Trophoblast cell (in vitro differentiated cells and primary cell): ENCODE data around the gene SNX25.

Experiments
- DNase-seq, 2 donors: peaks; one replicate each; pipeline ENCODE4 v3.0.0-alpha.2; 2016
- H2AFZ ChIP-seq: 2 replicates; pipeline ENCODE4 v1.6.1; 2013; ENCODE audit warnings: low read length, moderate library complexity, mild to moderate bottlenecking; ENCODE audit not compliant: insufficient read depth, poor library complexity
- H2AK5ac ChIP-seq: 2 replicates; pipeline ENCODE4 v1.6.1; 2013; ENCODE audit warnings: mild to moderate bottlenecking, low read length
- H2BK120ac ChIP-seq: 2 replicates; pipeline ENCODE4 v1.6.1; 2013; ENCODE audit warnings: low read length, mild to moderate bottlenecking, moderate library complexity; ENCODE audit not compliant: insufficient read depth, poor library complexity
- H2BK12ac ChIP-seq: 2 replicates; pipeline ENCODE4 v1.6.1; 2013; ENCODE audit warnings: mild to moderate bottlenecking, low read length, moderate library complexity
- H2BK5ac ChIP-seq: 2 replicates; pipeline ENCODE4 v1.6.1; 2013; ENCODE audit warnings: low read length, low read depth, moderate library complexity, mild to moderate bottlenecking; ENCODE audit not compliant: poor library complexity
- H3K14ac ChIP-seq: 2 replicates; pipeline ENCODE4 v1.6.1; 2013; ENCODE audit warnings: mild to moderate bottlenecking, low read length
- H3K18ac ChIP-seq: 2 replicates; pipeline ENCODE4 v1.6.1; 2013; ENCODE audit warnings: mild to moderate bottlenecking, low read length
- H3K23ac ChIP-seq: 2 replicates; pipeline ENCODE4 v1.6.1; 2013; ENCODE audit warnings: low read length
- H3K27ac ChIP-seq: 2 replicates; pipeline ENCODE4 v1.5.1; 2013; ENCODE audit warnings: low read depth, mild to moderate bottlenecking, inconsistent platforms, low read length, moderate library complexity
- H3K27me3 ChIP-seq: 2 replicates; pipeline ENCODE4 v1.6.1; 2013; ENCODE audit warnings: inconsistent platforms, mild to moderate bottlenecking, low read length, moderate library complexity; ENCODE audit not compliant: insufficient read depth
- H3K36me3 ChIP-seq, 2 experiments: 1 replicate in 1 of 2; 2 replicates in 1 of 2; pipeline ENCODE4 v1.6.1; 2013; ENCODE audit warnings: low read length in 2 of 2, mild to moderate bottlenecking in 2 of 2, moderate library complexity in 1 of 2; ENCODE audit not compliant: insufficient read depth in 2 of 2, control insufficient read depth in 1 of 2
- H3K4ac ChIP-seq: 2 replicates; pipeline ENCODE4 v1.6.1; 2013; ENCODE audit warnings: low read depth, mild to moderate bottlenecking, low read length, moderate library complexity
- H3K4me1 ChIP-seq, 2 experiments: 1 replicate in 1 of 2; 2 replicates in 1 of 2; pipeline ENCODE4 v1.6.1; 2013; ENCODE audit warnings: low read length in 2 of 2, mild to moderate bottlenecking in 2 of 2, moderate library complexity in 1 of 2; ENCODE audit not compliant: insufficient read depth in 2 of 2, control insufficient read depth in 1 of 2
- H3K4me2 ChIP-seq: 2 replicates; pipeline ENCODE4 v1.6.1; 2013; ENCODE audit warnings: inconsistent platforms, mild to moderate bottlenecking, low read length, moderate library complexity
- H3K4me3 ChIP-seq: 2 replicates; pipeline ENCODE4 v1.5.1; 2013; ENCODE audit warnings: mild to moderate bottlenecking, low read depth, low read length, inconsistent platforms
- H3K79me1 ChIP-seq: one replicate; pipeline ENCODE4 v1.6.1; 2013; ENCODE audit warnings: low read length
- H3K79me2 ChIP-seq: 2 replicates; pipeline ENCODE4 v1.6.1; 2013; ENCODE audit warnings: low read length, mild to moderate bottlenecking; ENCODE audit not compliant: control insufficient read depth, insufficient read depth, poor library complexity
- H3K9ac ChIP-seq: 2 replicates; pipeline ENCODE4 v1.6.1; 2013; ENCODE audit warnings: mild to moderate bottlenecking, low read length
- H3K9me3 ChIP-seq: 2 replicates; pipeline ENCODE4 v1.6.1; 2013; ENCODE audit warnings: low read depth, mild to moderate bottlenecking, control low read depth, inconsistent platforms, low read length; ENCODE audit not compliant: insufficient read depth
- H4K12ac ChIP-seq: 2 replicates; pipeline ENCODE4 v1.6.1; 2013; ENCODE audit warnings: low read depth, mild to moderate bottlenecking, low read length, moderate library complexity
- H4K8ac ChIP-seq: 2 replicates; pipeline ENCODE4 v1.6.1; 2013; ENCODE audit warnings: low read depth, mild to moderate bottlenecking, low read length, moderate library complexity
- H4K91ac ChIP-seq: one replicate; pipeline ENCODE4 v1.6.1; 2013; ENCODE audit warnings: low read depth, mild to moderate bottlenecking, low read length, moderate library complexity
- WGBS: extraction: QIAGEN DNeasy Blood & Tissue Kit; methylation state at CpG from one replicate; pipeline ENCODE4 v1.1.7; 2013; ENCODE audit warnings: missing lambda C conversion rate; ENCODE audit not compliant: insufficient read length, insufficient coverage; ENCODE audit errors: extremely low coverage; 5-methylcytosine and 5-hydroxymethylcytosine counted together

SNX25 gene

GRCh38 chr4:185244763-185245162 lies 35.4 kb downstream of the SNX25 start:
- Histone ChIP-seq H3K4me3 (no peak overlapping the region), H4K91ac (no peak overlapping the region), H3K4me2 (no peak overlapping the region), H2BK12ac (no peak overlapping the region), H3K14ac (no peak overlapping the region), H2AFZ (no peak overlapping the region), H3K23ac (no peak overlapping the region), H3K4me1 (peaks cover 2 to 5% of the 10 kb centered on the region in 2 experiments), H4K8ac (no peak overlapping the region), H3K36me3 (peaks cover 0 to 2% of the 10 kb centered on the region in 2 experiments), H3K9ac (no peak overlapping the region), H3K79me1 (no peaks in the 10 kb centered on the region), H2AK5ac (no peak overlapping the region), H3K9me3 (no peaks in the 10 kb centered on the region), H3K4ac (no peak overlapping the region), H3K27ac (no peak overlapping the region), H2BK5ac (no peak overlapping the region), H3K27me3 (no peaks in the 10 kb centered on the region), H4K12ac (no peak overlapping the region), H3K79me2 (peaks cover 2% of the 10 kb centered on the region), H3K18ac (no peak overlapping the region), H2BK120ac (no peak overlapping the region)
- WGBS: no CpG with 5 or more reads among the region's 4 CpGs
- DNase-seq: peak; percentile 97 to 98

DNA sequence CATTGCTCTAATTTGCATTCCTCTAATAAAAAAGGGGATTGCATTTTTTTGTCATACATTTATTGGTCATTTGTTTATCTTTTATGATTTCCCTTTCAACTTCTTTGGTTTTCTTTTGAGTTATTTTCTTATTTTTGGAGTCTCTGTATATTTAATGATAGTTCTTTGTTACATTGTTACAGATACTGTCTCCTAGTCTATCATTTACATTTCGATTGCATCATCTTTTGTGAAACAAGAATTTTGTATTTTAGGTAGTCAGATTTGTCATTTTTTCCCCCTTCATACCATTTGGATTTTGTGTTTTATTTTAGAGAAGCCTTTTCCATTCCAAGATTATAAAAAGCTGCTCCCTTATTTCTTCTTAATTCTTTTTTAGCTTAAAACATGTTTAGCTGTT lies 37.1 kb downstream of the SNX25 start:
- Histone ChIP-seq H2AK5ac (no peak overlapping the region), H3K79me2 (peaks cover 2% of the 10 kb centered on the region), H4K91ac (no peak overlapping the region), H2AFZ (no peak overlapping the region), H2BK5ac (no peak overlapping the region), H3K9me3 (no peaks in the 10 kb centered on the region), H3K4me3 (no peak overlapping the region), H3K9ac (no peak overlapping the region), H3K27me3 (no peaks in the 10 kb centered on the region), H3K23ac (no peak overlapping the region), H3K27ac (no peak overlapping the region), H3K4me2 (no peak overlapping the region), H2BK120ac (no peak overlapping the region), H3K14ac (no peak overlapping the region), H4K12ac (no peak overlapping the region), H3K4ac (no peak overlapping the region), H2BK12ac (no peak overlapping the region), H4K8ac (no peak overlapping the region), H3K36me3 (peaks cover 0 to 2% of the 10 kb centered on the region in 2 experiments), H3K4me1 (peaks cover 2 to 5% of the 10 kb centered on the region in 2 experiments), H3K79me1 (no peaks in the 10 kb centered on the region), H3K18ac (no peak overlapping the region)
- no CpG with 5 or more reads among the region's 1 CpG for WGBS
- DNase-seq: peak in 1 of 2 donors; percentile 34

- Histone ChIP-seq H3K4me1 (peaks cover 2 to 5% of the 10 kb centered on the region in 2 experiments), H4K12ac (no peak overlapping the region)
- DNase-seq: no peak
Observed at GRCh38 chr4:185247151-185247550, 37.8 kb downstream of the SNX25 start.

DNA sequence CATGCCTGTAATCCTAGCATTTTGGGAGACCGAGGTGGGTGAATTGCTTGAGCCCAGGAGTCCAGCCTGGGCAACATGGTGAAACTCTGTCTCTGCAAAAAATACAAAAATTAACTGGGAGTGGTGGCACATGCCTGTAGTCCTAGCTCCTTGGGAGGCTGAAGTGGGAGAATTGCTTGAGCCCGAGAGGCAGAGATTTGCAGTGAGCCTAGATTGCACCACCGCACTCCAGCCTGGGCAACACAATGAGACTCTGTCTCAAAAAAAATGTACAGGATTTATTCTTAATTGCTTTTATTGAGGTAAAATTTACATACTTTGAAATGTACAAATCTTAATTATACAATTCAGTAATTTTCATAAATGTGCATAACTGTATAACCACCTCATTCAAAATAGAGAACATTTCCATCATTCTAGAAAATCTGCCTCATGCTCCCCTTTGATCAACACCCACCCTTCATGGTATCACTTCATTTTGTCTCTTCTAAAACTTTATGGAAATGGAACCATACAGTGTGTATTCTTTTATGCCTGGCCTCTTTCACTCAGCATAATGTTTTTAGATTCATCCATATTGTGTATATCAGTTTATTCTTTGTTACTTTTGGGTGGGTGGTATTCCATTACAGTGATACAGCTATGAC lies 39.1 kb downstream of the SNX25 start:
- Histone ChIP-seq H3K23ac (no peak overlapping the region), H3K79me2 (peaks cover 2% of the 10 kb centered on the region), H3K27ac (no peak overlapping the region), H3K9ac (no peak overlapping the region), H2BK120ac (no peak overlapping the region), H4K91ac (no peak overlapping the region), H3K18ac (no peak overlapping the region), H2AK5ac (no peak overlapping the region), H2BK5ac (no peak overlapping the region), H2AFZ (no peak overlapping the region), H3K9me3 (no peaks in the 10 kb centered on the region), H3K4me3 (no peak overlapping the region), H4K8ac (no peak overlapping the region), H2BK12ac (no peak overlapping the region), H3K4me1 (peaks cover 2 to 3% of the 10 kb centered on the region in 2 experiments), H3K36me3 (peaks cover 0 to 2% of the 10 kb centered on the region in 2 experiments), H3K4me2 (no peak overlapping the region), H3K27me3 (no peaks in the 10 kb centered on the region), H3K14ac (no peak overlapping the region), H3K4ac (no peak overlapping the region), H3K79me1 (no peaks in the 10 kb centered on the region), H4K12ac (no peak overlapping the region)
- no CpG with 5 or more reads among the region's 3 CpGs for WGBS
- DNase-seq: no peak

More at GRCh38 chr4:185247151-185247550, 37.8 kb downstream of the SNX25 start:
- no peak overlapping the region for H3K23ac ChIP-seq
- no peak overlapping the region for H3K4ac ChIP-seq
- H3K9ac ChIP-seq: no peak overlapping the region
- no peak overlapping the region for H2BK120ac ChIP-seq
- H3K18ac ChIP-seq: no peak overlapping the region
- WGBS: no CpG with 5 or more reads among the region's 1 CpG
- H2BK5ac ChIP-seq: no peak overlapping the region
- no peaks in the 10 kb centered on the region for H3K79me1 ChIP-seq
- H4K91ac ChIP-seq: no peak overlapping the region
- H3K36me3 ChIP-seq: peaks cover 0 to 2% of the 10 kb centered on the region in 2 experiments
- no peak overlapping the region for H3K4me3 ChIP-seq
- H4K8ac ChIP-seq: no peak overlapping the region
- no peak overlapping the region for H3K27ac ChIP-seq
- no peaks in the 10 kb centered on the region for H3K27me3 ChIP-seq
- peaks cover 2% of the 10 kb centered on the region for H3K79me2 ChIP-seq
- no peak overlapping the region for H2BK12ac ChIP-seq
- H3K4me2 ChIP-seq: no peak overlapping the region
- H3K14ac ChIP-seq: no peak overlapping the region
- no peak overlapping the region for H2AFZ ChIP-seq
- H3K9me3 ChIP-seq: no peaks in the 10 kb centered on the region
- H2AK5ac ChIP-seq: no peak overlapping the region
